HepG2 (cell line): ENCODE measurements around the gene SRSF10. TPM values are rescaled to one million over a fixed set of nuclear protein-coding genes. Genes with fewer than 3 reads are reported as not detected.
A peak's percentile ranks its signal among the peaks of the same experiment; 100 is the strongest.

Experiments used
- DNMT3B ChIP-seq: conservative IDR thresholded peaks from 2 replicates; pipeline ENCODE4 v1.6.1; 2016; ENCODE audit warnings: missing biosample characterization, control low read depth
- ETV5 ChIP-seq: IDR thresholded peaks from 2 replicates; pipeline ENCODE4 v1.6.1; 2018; ENCODE audit warnings: missing biosample characterization, missing genetic modification reagents, inconsistent platforms, borderline replicate concordance
- EZH2 ChIP-seq: conservative IDR thresholded peaks from 2 replicates; pipeline ENCODE4 v1.6.1; 2012; ENCODE audit warnings: mild to moderate bottlenecking, low read depth, low read length, moderate library complexity
- IRX3 ChIP-seq: sonication (generic); formaldehyde crosslinking; IDR thresholded peaks from 2 replicates; pipeline ENCODE4 v1.8.1; 2023; ENCODE audit warnings: mild to moderate bottlenecking, low read depth, missing genetic modification reagents, borderline replicate concordance
- JARID2 ChIP-seq: sonication (generic); formaldehyde crosslinking; IDR thresholded peaks from 2 replicates; pipeline ENCODE4 v1.8.1; 2023; ENCODE audit warnings: missing genetic modification reagents, inconsistent platforms; ENCODE audit not compliant: insufficient replicate concordance
- MTF1 ChIP-seq: sonication (generic); formaldehyde crosslinking; IDR thresholded peaks from 2 replicates; pipeline ENCODE4 v1.5.0; 2020; ENCODE audit warnings: missing genetic modification reagents
- NFRKB ChIP-seq: fragments of 450-650 bp; IDR thresholded peaks from 2 replicates; pipeline ENCODE4 v1.6.1; 2017
- PCBP1 ChIP-seq: fragments of 200-400 bp; formaldehyde crosslinking; IDR thresholded peaks from 2 replicates; pipeline ENCODE4 v1.6.1; 2017; ENCODE audit warnings: mild to moderate bottlenecking, low read depth, low read length, borderline replicate concordance
- POLR2AphosphoS5 ChIP-seq: IDR thresholded peaks from 2 replicates; pipeline ENCODE4 v1.6.1; 2012; ENCODE audit warnings: low read depth, low read length
- SP2 ChIP-seq: sonication (generic); formaldehyde crosslinking; IDR thresholded peaks from 2 replicates; pipeline ENCODE4 v1.5.1; 2020; ENCODE audit warnings: mild to moderate bottlenecking, missing genetic modification reagents
- TP53 ChIP-seq: sonication (generic); formaldehyde crosslinking; conservative IDR thresholded peaks from 2 replicates; pipeline ENCODE4 v1.4.0; 2020; ENCODE audit warnings: missing genetic modification reagents
- ZBTB7A ChIP-seq: sonication (generic); formaldehyde crosslinking; IDR thresholded peaks from 2 replicates; pipeline ENCODE4 v1.8.0; 2022; ENCODE audit warnings: mild to moderate bottlenecking, missing genetic modification reagents
- ZNF296 ChIP-seq: sonication (generic); formaldehyde crosslinking; conservative IDR thresholded peaks from 2 replicates; pipeline ENCODE4 v1.5.0; 2020; ENCODE audit warnings: mild to moderate bottlenecking, missing genetic modification reagents
- ZNF329 ChIP-seq: sonication (generic); formaldehyde crosslinking; IDR thresholded peaks from 2 replicates; pipeline ENCODE4 v1.9.0; 2021; ENCODE audit warnings: low read depth, mild to moderate bottlenecking, missing genetic modification reagents
- ZSCAN12 ChIP-seq: sonication (generic); formaldehyde crosslinking; IDR thresholded peaks from 2 replicates; pipeline ENCODE4 v1.9.0; 2021; ENCODE audit warnings: mild to moderate bottlenecking, missing genetic modification reagents
- polyA plus RNA-seq, 8 experiments: library from polyadenylated mRNA; depleted of rRNA in 3 of 8; stranded (reverse) in 7 of 8; unstranded in 1 of 8; fragments of >200 nt; fragmentation: Illumina TruSeq in 4 of 8; extraction: Trizol in 4 of 8; gene quantifications; 2 replicates each; pipeline versions ENCODE4 v1.2.1 to v1.2.3, GENCODE V29; 2011 to 2016; ENCODE audit warnings: low read depth in 4 of 8, missing spikeins in 1 of 8, mixed read lengths in 1 of 8; ENCODE audit not compliant: insufficient read depth in 1 of 8
- total RNA-seq, 5 experiments: library from RNA; depleted of rRNA; stranded (reverse); fragments of >200 nt; fragmentation: Illumina TruSeq; extraction: Trizol; gene quantifications; 2 replicates each; pipeline ENCODE4 v1.2.3, GENCODE V29; 2016; ENCODE audit warnings: low read depth in 1 of 5
- TF ChIP-seq, protein P1 (sequence below): sonication (generic); formaldehyde crosslinking; conservative IDR thresholded peaks from 2 replicates; pipeline ENCODE4 v1.4.0; 2020; ENCODE audit warnings: missing genetic modification reagents
- TF ChIP-seq, protein P2 (sequence below): sonication (generic); formaldehyde crosslinking; conservative IDR thresholded peaks from 2 replicates; pipeline ENCODE4 v1.8.0; 2022; ENCODE audit warnings: mild to moderate bottlenecking, moderate library complexity, missing genetic modification reagents
- TF ChIP-seq, protein P3 (sequence below): sonication (generic); formaldehyde crosslinking; IDR thresholded peaks from 2 replicates; pipeline ENCODE4 v1.5.1; 2020; ENCODE audit warnings: missing genetic modification reagents, mild to moderate bottlenecking, borderline replicate concordance
- TF ChIP-seq, protein P4 (sequence below): sonication (generic); formaldehyde crosslinking; IDR thresholded peaks from 2 replicates; pipeline ENCODE4 v1.8.1; 2023; ENCODE audit warnings: mild to moderate bottlenecking, missing genetic modification reagents
- TF ChIP-seq, protein P5 (sequence below): sonication (generic); formaldehyde crosslinking; IDR thresholded peaks from 2 replicates; pipeline ENCODE4 v1.5.0; 2020; ENCODE audit warnings: missing genetic modification reagents, mild to moderate bottlenecking, borderline replicate concordance
- TF ChIP-seq, protein P6 (sequence below): sonication (generic); formaldehyde crosslinking; IDR thresholded peaks from 2 replicates; pipeline ENCODE4 v1.8.0; 2022; ENCODE audit warnings: mild to moderate bottlenecking, missing genetic modification reagents

Gene SRSF10
- total and polyA plus RNA-seq, 2 of the 13 experiments (the other 11 are each of a cell fraction or from before 2014, with no cell fraction given) = 126 to 186 TPM

DNA sequence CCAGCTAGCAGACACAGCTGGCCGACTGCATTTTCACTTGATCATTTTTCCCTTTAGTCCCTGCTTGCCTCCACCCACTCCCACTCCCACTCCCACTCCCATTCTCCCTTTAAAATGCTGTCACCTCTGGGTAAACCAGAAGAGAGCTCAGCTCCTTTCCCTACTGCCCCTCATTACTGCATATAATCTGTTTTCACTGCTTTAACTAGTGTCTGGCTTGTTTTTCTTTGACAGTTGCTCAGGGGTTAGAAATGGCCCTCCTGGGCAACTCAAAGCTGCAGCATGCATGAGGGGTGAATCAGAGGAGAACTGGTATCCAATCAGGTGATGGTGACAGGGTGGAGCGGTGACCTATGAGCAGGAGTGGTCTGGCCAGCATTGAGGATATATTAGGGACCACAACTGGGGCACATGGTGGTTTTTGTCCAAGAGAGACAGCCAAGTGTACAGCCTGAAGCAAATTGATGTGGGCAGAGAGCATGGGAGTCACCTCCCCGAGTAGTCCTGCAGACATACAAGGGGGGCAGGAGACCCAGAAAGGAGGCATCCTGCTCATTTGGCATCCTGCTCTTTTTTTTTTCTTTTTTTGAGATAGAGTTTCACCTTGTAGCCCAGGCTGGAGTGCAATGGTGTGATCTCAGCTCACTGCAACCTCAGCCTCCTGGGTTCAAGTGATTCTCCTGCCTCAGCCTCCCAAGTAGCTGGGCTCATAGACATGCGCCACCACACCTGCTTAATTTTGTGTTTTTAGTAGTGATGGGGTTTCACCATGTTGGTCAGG lies 42.6 kb upstream of the SRSF10 start (continued):
- TF ChIP-seq, protein P1, sequence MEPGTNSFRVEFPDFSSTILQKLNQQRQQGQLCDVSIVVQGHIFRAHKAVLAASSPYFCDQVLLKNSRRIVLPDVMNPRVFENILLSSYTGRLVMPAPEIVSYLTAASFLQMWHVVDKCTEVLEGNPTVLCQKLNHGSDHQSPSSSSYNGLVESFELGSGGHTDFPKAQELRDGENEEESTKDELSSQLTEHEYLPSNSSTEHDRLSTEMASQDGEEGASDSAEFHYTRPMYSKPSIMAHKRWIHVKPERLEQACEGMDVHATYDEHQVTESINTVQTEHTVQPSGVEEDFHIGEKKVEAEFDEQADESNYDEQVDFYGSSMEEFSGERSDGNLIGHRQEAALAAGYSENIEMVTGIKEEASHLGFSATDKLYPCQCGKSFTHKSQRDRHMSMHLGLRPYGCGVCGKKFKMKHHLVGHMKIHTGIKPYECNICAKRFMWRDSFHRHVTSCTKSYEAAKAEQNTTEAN = no peak
- TF ChIP-seq DNMT3B (CRISPR knock-in tag) (no peak), ZNF329 (CRISPR knock-in tag) (no peak), JARID2 (CRISPR knock-in tag) (no peak), EZH2 (no peak), NFRKB (no peak), POLR2AphosphoS5 (peak; percentile 91), MTF1 (CRISPR knock-in tag) (no peak), TP53 (0 out of 2 replicates have a peak, but pooled peaks have one; percentile 23), PCBP1 (no peak), SP2 (no peak), ZBTB7A (CRISPR knock-in tag) (no peak), ETV5 (no peak), IRX3 (no peak), ZSCAN12 (CRISPR knock-in tag) (no peak), ZNF296 (CRISPR knock-in tag) (no peak)
- TF ChIP-seq, protein P2, sequence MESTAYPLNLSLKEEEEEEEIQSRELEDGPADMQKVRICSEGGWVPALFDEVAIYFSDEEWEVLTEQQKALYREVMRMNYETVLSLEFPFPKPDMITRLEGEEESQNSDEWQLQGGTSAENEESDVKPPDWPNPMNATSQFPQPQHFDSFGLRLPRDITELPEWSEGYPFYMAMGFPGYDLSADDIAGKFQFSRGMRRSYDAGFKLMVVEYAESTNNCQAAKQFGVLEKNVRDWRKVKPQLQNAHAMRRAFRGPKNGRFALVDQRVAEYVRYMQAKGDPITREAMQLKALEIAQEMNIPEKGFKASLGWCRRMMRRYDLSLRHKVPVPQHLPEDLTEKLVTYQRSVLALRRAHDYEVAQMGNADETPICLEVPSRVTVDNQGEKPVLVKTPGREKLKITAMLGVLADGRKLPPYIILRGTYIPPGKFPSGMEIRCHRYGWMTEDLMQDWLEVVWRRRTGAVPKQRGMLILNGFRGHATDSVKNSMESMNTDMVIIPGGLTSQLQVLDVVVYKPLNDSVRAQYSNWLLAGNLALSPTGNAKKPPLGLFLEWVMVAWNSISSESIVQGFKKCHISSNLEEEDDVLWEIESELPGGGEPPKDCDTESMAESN (CRISPR knock-in tag) = no peak
- TF ChIP-seq, protein P3, sequence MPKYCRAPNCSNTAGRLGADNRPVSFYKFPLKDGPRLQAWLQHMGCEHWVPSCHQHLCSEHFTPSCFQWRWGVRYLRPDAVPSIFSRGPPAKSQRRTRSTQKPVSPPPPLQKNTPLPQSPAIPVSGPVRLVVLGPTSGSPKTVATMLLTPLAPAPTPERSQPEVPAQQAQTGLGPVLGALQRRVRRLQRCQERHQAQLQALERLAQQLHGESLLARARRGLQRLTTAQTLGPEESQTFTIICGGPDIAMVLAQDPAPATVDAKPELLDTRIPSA (CRISPR knock-in tag) = no peak
- TF ChIP-seq, protein P4, sequence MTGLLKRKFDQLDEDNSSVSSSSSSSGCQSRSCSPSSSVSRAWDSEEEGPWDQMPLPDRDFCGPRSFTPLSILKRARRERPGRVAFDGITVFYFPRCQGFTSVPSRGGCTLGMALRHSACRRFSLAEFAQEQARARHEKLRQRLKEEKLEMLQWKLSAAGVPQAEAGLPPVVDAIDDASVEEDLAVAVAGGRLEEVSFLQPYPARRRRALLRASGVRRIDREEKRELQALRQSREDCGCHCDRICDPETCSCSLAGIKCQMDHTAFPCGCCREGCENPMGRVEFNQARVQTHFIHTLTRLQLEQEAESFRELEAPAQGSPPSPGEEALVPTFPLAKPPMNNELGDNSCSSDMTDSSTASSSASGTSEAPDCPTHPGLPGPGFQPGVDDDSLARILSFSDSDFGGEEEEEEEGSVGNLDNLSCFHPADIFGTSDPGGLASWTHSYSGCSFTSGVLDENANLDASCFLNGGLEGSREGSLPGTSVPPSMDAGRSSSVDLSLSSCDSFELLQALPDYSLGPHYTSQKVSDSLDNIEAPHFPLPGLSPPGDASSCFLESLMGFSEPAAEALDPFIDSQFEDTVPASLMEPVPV (CRISPR knock-in tag) = no peak
- TF ChIP-seq, protein P5, sequence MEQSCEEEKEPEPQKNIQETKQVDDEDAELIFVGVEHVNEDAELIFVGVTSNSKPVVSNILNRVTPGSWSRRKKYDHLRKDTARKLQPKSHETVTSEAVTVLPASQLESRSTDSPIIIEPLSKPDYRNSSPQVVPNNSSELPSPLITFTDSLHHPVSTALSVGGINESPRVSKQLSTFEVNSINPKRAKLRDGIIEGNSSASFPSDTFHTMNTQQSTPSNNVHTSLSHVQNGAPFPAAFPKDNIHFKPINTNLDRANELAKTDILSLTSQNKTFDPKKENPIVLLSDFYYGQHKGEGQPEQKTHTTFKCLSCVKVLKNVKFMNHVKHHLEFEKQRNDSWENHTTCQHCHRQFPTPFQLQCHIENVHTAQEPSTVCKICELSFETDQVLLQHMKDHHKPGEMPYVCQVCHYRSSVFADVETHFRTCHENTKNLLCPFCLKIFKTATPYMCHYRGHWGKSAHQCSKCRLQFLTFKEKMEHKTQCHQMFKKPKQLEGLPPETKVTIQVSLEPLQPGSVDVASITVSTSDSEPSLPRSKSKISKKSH (CRISPR knock-in tag) = no peak
- TF ChIP-seq, protein P6, sequence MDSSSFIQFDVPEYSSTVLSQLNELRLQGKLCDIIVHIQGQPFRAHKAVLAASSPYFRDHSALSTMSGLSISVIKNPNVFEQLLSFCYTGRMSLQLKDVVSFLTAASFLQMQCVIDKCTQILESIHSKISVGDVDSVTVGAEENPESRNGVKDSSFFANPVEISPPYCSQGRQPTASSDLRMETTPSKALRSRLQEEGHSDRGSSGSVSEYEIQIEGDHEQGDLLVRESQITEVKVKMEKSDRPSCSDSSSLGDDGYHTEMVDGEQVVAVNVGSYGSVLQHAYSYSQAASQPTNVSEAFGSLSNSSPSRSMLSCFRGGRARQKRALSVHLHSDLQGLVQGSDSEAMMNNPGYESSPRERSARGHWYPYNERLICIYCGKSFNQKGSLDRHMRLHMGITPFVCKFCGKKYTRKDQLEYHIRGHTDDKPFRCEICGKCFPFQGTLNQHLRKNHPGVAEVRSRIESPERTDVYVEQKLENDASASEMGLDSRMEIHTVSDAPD (CRISPR knock-in tag) = no peak
